ENCODE results near the gene PSPH.
"Not testable (repeated sequence)": the region's sequence is repeated elsewhere in the genome, so short reads cannot be mapped to it uniquely, and the experiment has no call there.

PSPH gene

GRCh38 chr7:56051053-56051338 is 248 bp downstream of the PSPH start:
- no peaks in the 10 kb centered on the region for H3K79me1 ChIP-seq (ENCODE audit: low read length)
- no peak overlapping the region for H2AK5ac ChIP-seq (ENCODE audit: low read length)
- H3K27ac ChIP-seq (ENCODE audit: low read depth, low read length), result peak overlapping the region; percentile 88
- H3K4me2 ChIP-seq (ENCODE audit: low read length), result peak overlapping the region; percentile 15
- H3K36me3 ChIP-seq (ENCODE audit: control insufficient read depth, insufficient read depth, low read length), result peaks cover 2% of the 10 kb centered on the region
- H3K56ac ChIP-seq (ENCODE audit: low read length), result peak overlapping the region; percentile 95
- H2BK120ac ChIP-seq (ENCODE audit: low read depth, low read length), result peak overlapping the region; percentile 88
- peaks cover 40% of the 10 kb centered on the region for H3K79me2 ChIP-seq (ENCODE audit: control insufficient read depth, insufficient read depth, low read length)
- H3K27me3 ChIP-seq (ENCODE audit: insufficient read depth, low read length, poor library complexity), result no peaks in the 10 kb centered on the region
- H3K9ac ChIP-seq (ENCODE audit: low read length), result peak overlapping the region; percentile 90
- H4K5ac ChIP-seq (ENCODE audit: low read length), result no peak overlapping the region
- peak overlapping the region; percentile 33 for H2BK5ac ChIP-seq (ENCODE audit: low read length)
- H4K8ac ChIP-seq (ENCODE audit: low read depth, low read length), result peak overlapping the region; percentile 82
- no peak overlapping the region for H3K23ac ChIP-seq (ENCODE audit: low read length)
- WGBS (ENCODE audit: extremely low coverage, insufficient coverage, low lambda C conversion rate), result no CpG with 5 or more reads among the region's 9 CpGs
- peak overlapping the region; percentile 99 for H3K4ac ChIP-seq (ENCODE audit: low read depth, low read length)
- peak overlapping the region; percentile 70 for H3K4me3 ChIP-seq (ENCODE audit: low read length)
- peaks cover 4% of the 10 kb centered on the region for H3K4me1 ChIP-seq (ENCODE audit: control insufficient read depth, low read depth, low read length)
- peak overlapping the region; percentile 95 for H3K18ac ChIP-seq (ENCODE audit: low read length)
- DNase-seq, result no peak
- no peak overlapping the region for H2BK15ac ChIP-seq (replicated peaks; ENCODE audit: low read depth)

- H3K4me2 ChIP-seq (ENCODE audit: low read length); H3K27me3 ChIP-seq (ENCODE audit: insufficient read depth, low read length, poor library complexity); H3K36me3 ChIP-seq (ENCODE audit: control insufficient read depth, insufficient read depth, low read length); H4K8ac ChIP-seq (ENCODE audit: low read depth, low read length); H3K4ac ChIP-seq (ENCODE audit: low read depth, low read length); H3K27ac ChIP-seq (ENCODE audit: low read depth, low read length); H3K4me3 ChIP-seq (ENCODE audit: low read length); H4K5ac ChIP-seq (ENCODE audit: low read length); H2BK120ac ChIP-seq (ENCODE audit: low read depth, low read length); H3K9ac ChIP-seq (ENCODE audit: low read length); H3K4me1 ChIP-seq (ENCODE audit: control insufficient read depth, low read depth, low read length); H3K18ac ChIP-seq (ENCODE audit: low read length); H2BK15ac ChIP-seq (replicated peaks; ENCODE audit: low read depth); H2AK5ac ChIP-seq (ENCODE audit: low read length); H3K56ac ChIP-seq (ENCODE audit: low read length); H3K23ac ChIP-seq (ENCODE audit: low read length); H3K79me1 ChIP-seq (ENCODE audit: low read length); H2BK5ac ChIP-seq (ENCODE audit: low read length): not testable (repeated sequence)
- WGBS (ENCODE audit: extremely low coverage, insufficient coverage, low lambda C conversion rate), result no CpG with 5 or more reads among the region's 8 CpGs
- H3K79me2 ChIP-seq (ENCODE audit: control insufficient read depth, insufficient read depth, low read length), result peaks cover 31% of the 10 kb centered on the region
- DNase-seq, result peak; percentile 15
Observed at GRCh38 chr7:56048763-56049162, 2.5 kb downstream of the PSPH start.

GRCh38 chr7:56048245-56048644 is 3.0 kb downstream of the PSPH start:
- Histone ChIP-seq H3K23ac (ENCODE audit: low read length) (no peak overlapping the region), H3K4me1 (ENCODE audit: control insufficient read depth, low read depth, low read length) (peaks cover 3% of the 10 kb centered on the region), H2AK5ac (ENCODE audit: low read length) (no peak overlapping the region), H3K79me2 (ENCODE audit: control insufficient read depth, insufficient read depth, low read length) (peaks cover 26% of the 10 kb centered on the region), H3K9ac (ENCODE audit: low read length) (no peak overlapping the region), H2BK120ac (ENCODE audit: low read depth, low read length) (no peak overlapping the region), H3K79me1 (ENCODE audit: low read length) (no peaks in the 10 kb centered on the region), H3K4me2 (ENCODE audit: low read length) (no peak overlapping the region), H3K4ac (ENCODE audit: low read depth, low read length) (no peak overlapping the region), H3K4me3 (ENCODE audit: low read length) (no peak overlapping the region), H2BK15ac (replicated peaks; ENCODE audit: low read depth) (no peak overlapping the region), H3K18ac (ENCODE audit: low read length) (no peak overlapping the region), H4K5ac (ENCODE audit: low read length) (no peak overlapping the region), H3K36me3 (ENCODE audit: control insufficient read depth, insufficient read depth, low read length) (no peaks in the 10 kb centered on the region), H3K27ac (ENCODE audit: low read depth, low read length) (no peak overlapping the region), H2BK5ac (ENCODE audit: low read length) (no peak overlapping the region), H4K8ac (ENCODE audit: low read depth, low read length) (no peak overlapping the region), H3K56ac (ENCODE audit: low read length) (no peak overlapping the region), H3K27me3 (ENCODE audit: insufficient read depth, low read length, poor library complexity) (no peaks in the 10 kb centered on the region)
- no CpG with 5 or more reads among the region's 1 CpG for WGBS (ENCODE audit: extremely low coverage, insufficient coverage, low lambda C conversion rate)
- no peak for DNase-seq

- DNase-seq; H3K4me2 ChIP-seq (ENCODE audit: low read length); H3K36me3 ChIP-seq (ENCODE audit: control insufficient read depth, insufficient read depth, low read length): not testable (repeated sequence)
Observed at GRCh38 chr7:56047446-56048116, 3.7 kb downstream of the PSPH start.

GRCh38 chr7:56046721-56047445 is 4.4 kb downstream of the PSPH start:
- Histone ChIP-seq H2AK5ac (ENCODE audit: low read length) (no peak overlapping the region), H3K4me2 (ENCODE audit: low read length) (no peak overlapping the region), H4K8ac (ENCODE audit: low read depth, low read length) (no peak overlapping the region), H2BK15ac (replicated peaks; ENCODE audit: low read depth) (no peak overlapping the region), H3K4me1 (ENCODE audit: control insufficient read depth, low read depth, low read length) (peaks cover 2% of the 10 kb centered on the region), H3K18ac (ENCODE audit: low read length) (no peak overlapping the region), H3K79me2 (ENCODE audit: control insufficient read depth, insufficient read depth, low read length) (peaks cover 12% of the 10 kb centered on the region), H3K4ac (ENCODE audit: low read depth, low read length) (no peak overlapping the region), H3K27ac (ENCODE audit: low read depth, low read length) (no peak overlapping the region), H3K23ac (ENCODE audit: low read length) (no peak overlapping the region), H2BK120ac (ENCODE audit: low read depth, low read length) (no peak overlapping the region), H3K56ac (ENCODE audit: low read length) (no peak overlapping the region), H2BK5ac (ENCODE audit: low read length) (no peak overlapping the region), H3K79me1 (ENCODE audit: low read length) (no peaks in the 10 kb centered on the region), H4K5ac (ENCODE audit: low read length) (no peak overlapping the region), H3K4me3 (ENCODE audit: low read length) (no peak overlapping the region), H3K9ac (ENCODE audit: low read length) (no peak overlapping the region), H3K27me3 (ENCODE audit: insufficient read depth, low read length, poor library complexity) (no peaks in the 10 kb centered on the region), H3K36me3 (ENCODE audit: control insufficient read depth, insufficient read depth, low read length) (no peaks in the 10 kb centered on the region)
- no CpG with 5 or more reads among the region's 5 CpGs for WGBS (ENCODE audit: extremely low coverage, insufficient coverage, low lambda C conversion rate)
- no peak for DNase-seq

More at GRCh38 chr7:56047446-56048116, 3.7 kb downstream of the PSPH start:
- H3K56ac ChIP-seq (ENCODE audit: low read length); H3K27me3 ChIP-seq (ENCODE audit: insufficient read depth, low read length, poor library complexity); H3K27ac ChIP-seq (ENCODE audit: low read depth, low read length); H3K9ac ChIP-seq (ENCODE audit: low read length); H4K8ac ChIP-seq (ENCODE audit: low read depth, low read length); H2AK5ac ChIP-seq (ENCODE audit: low read length); H4K5ac ChIP-seq (ENCODE audit: low read length); H2BK120ac ChIP-seq (ENCODE audit: low read depth, low read length); H2BK5ac ChIP-seq (ENCODE audit: low read length); H2BK15ac ChIP-seq (replicated peaks; ENCODE audit: low read depth); H3K4me1 ChIP-seq (ENCODE audit: control insufficient read depth, low read depth, low read length); H3K23ac ChIP-seq (ENCODE audit: low read length); H3K4me3 ChIP-seq (ENCODE audit: low read length); H3K4ac ChIP-seq (ENCODE audit: low read depth, low read length); H3K18ac ChIP-seq (ENCODE audit: low read length); H3K79me1 ChIP-seq (ENCODE audit: low read length): not testable (repeated sequence)
- peaks cover 19% of the 10 kb centered on the region for H3K79me2 ChIP-seq (ENCODE audit: control insufficient read depth, insufficient read depth, low read length)
- WGBS (ENCODE audit: extremely low coverage, insufficient coverage, low lambda C conversion rate), result no CpG with 5 or more reads among the region's 11 CpGs
